Liver (tissue), 9 donors: ENCODE measurements around the gene KDM4C. TPM values are rescaled to one million over a fixed set of nuclear protein-coding genes. Genes with fewer than 3 reads are reported as not detected.

Experiments used
- DNase-seq: peaks from one replicate; pipeline ENCODE4 v3.0.0-alpha.2; 2017; ENCODE audit warnings: low spot score
- H3K27ac ChIP-seq, 2 donors: one replicate each; pipeline ENCODE4 v1.7.0; 2013; ENCODE audit warnings: inconsistent platforms in 2 of 2, low read length in 2 of 2, control low read depth in 1 of 2, low read depth in 1 of 2, mild to moderate bottlenecking in 1 of 2
- H3K27me3 ChIP-seq, 4 donors: one replicate each; pipeline versions ENCODE4 v1.6.1 to v1.7.0; 2013; ENCODE audit warnings: low read length in 3 of 4, inconsistent platforms in 1 of 4, mild to moderate bottlenecking in 1 of 4, moderate library complexity in 1 of 4; ENCODE audit not compliant: control insufficient read depth in 4 of 4, insufficient read depth in 4 of 4
- H3K36me3 ChIP-seq, 4 donors: one replicate each; pipeline versions ENCODE4 v1.6.1 to v1.7.0; 2013; ENCODE audit warnings: low read length in 3 of 4, mild to moderate bottlenecking in 3 of 4, low read depth in 1 of 4, moderate library complexity in 1 of 4; ENCODE audit not compliant: control insufficient read depth in 4 of 4, insufficient read depth in 3 of 4
- H3K4me1 ChIP-seq, 4 donors: one replicate each; pipeline versions ENCODE4 v1.6.1 to v1.7.0; 2013; ENCODE audit warnings: low read length in 3 of 4, mild to moderate bottlenecking in 3 of 4, moderate library complexity in 1 of 4; ENCODE audit not compliant: control insufficient read depth in 4 of 4, insufficient read depth in 4 of 4
- H3K4me3 ChIP-seq, 3 donors: one replicate each; pipeline versions ENCODE4 v1.6.1 to v1.7.0; 2013; ENCODE audit warnings: low read length in 3 of 3, control low read depth in 1 of 3, low read depth in 1 of 3, mild to moderate bottlenecking in 1 of 3
- H3K9ac ChIP-seq, 2 donors: one replicate each; pipeline ENCODE4 v1.7.0; 2013; ENCODE audit warnings: low read length in 2 of 2, mild to moderate bottlenecking in 2 of 2, moderate library complexity in 2 of 2, control low read depth in 1 of 2, low read depth in 1 of 2
- H3K9me3 ChIP-seq, 4 donors: one replicate each; pipeline versions ENCODE4 v1.6.1 to v1.7.0; 2013; ENCODE audit warnings: low read length in 3 of 4; ENCODE audit not compliant: control insufficient read depth in 4 of 4
- ATF3 ChIP-seq: IDR thresholded peaks from 2 replicates; pipeline ENCODE4 v1.6.1; 2016; ENCODE audit warnings: antibody characterized with exemption
- EGR1 ChIP-seq, 2 donors: IDR thresholded peaks; 2 replicates each; pipeline ENCODE4 v1.6.1; 2016 to 2018; ENCODE audit warnings: antibody characterized with exemption in 2 of 2, low read depth in 2 of 2
- FOXA1 ChIP-seq: IDR thresholded peaks from 2 replicates; pipeline ENCODE4 v1.6.1; 2016; ENCODE audit warnings: antibody characterized with exemption
- FOXA2 ChIP-seq: IDR thresholded peaks from 2 replicates; pipeline ENCODE4 v1.6.1; 2016; ENCODE audit warnings: antibody characterized with exemption
- GABPA ChIP-seq, 2 donors: IDR thresholded peaks in 1 of 2; conservative IDR thresholded peaks in 1 of 2; 2 replicates each; pipeline ENCODE4 v1.6.1; 2016; ENCODE audit warnings: antibody characterized with exemption in 2 of 2, mild to moderate bottlenecking in 1 of 2, moderate library complexity in 1 of 2
- HNF4A ChIP-seq, 2 donors: conservative IDR thresholded peaks; 2 replicates each; pipeline ENCODE4 v1.6.1; 2016; ENCODE audit warnings: antibody characterized with exemption in 2 of 2, mild to moderate bottlenecking in 2 of 2
- HNF4G ChIP-seq: IDR thresholded peaks from 2 replicates; pipeline ENCODE4 v1.6.1; 2016; ENCODE audit warnings: antibody characterized with exemption
- JUND ChIP-seq, 2 donors: IDR thresholded peaks; 2 replicates each; pipeline ENCODE4 v1.6.1; 2016; ENCODE audit warnings: antibody characterized with exemption in 2 of 2
- NR2F2 ChIP-seq: IDR thresholded peaks from 2 replicates; pipeline ENCODE4 v1.6.1; 2016; ENCODE audit warnings: antibody characterized with exemption
- RAD21 ChIP-seq, 2 donors: IDR thresholded peaks; 2 replicates each; pipeline ENCODE4 v1.6.1; 2016; ENCODE audit warnings: antibody characterized with exemption in 2 of 2, mild to moderate bottlenecking in 2 of 2
- SP1 ChIP-seq: IDR thresholded peaks from 2 replicates; pipeline ENCODE4 v1.6.1; 2018; ENCODE audit warnings: antibody characterized with exemption, mild to moderate bottlenecking
- TAF1 ChIP-seq: conservative IDR thresholded peaks from 2 replicates; pipeline ENCODE4 v1.6.1; 2016; ENCODE audit warnings: antibody characterized with exemption, mild to moderate bottlenecking
- YY1 ChIP-seq: IDR thresholded peaks from 2 replicates; pipeline ENCODE4 v1.6.1; 2016; ENCODE audit warnings: antibody characterized with exemption, mild to moderate bottlenecking
- ZBTB33 ChIP-seq: IDR thresholded peaks from 2 replicates; pipeline ENCODE4 v1.6.1; 2016; ENCODE audit warnings: antibody characterized with exemption
- WGBS: extraction: QIAGEN DNeasy Blood & Tissue Kit; methylation state at CpG from one replicate; pipeline ENCODE4 v1.1.7; 2013; 5-methylcytosine and 5-hydroxymethylcytosine counted together
- polyA plus RNA-seq, 2 donors: library from polyadenylated mRNA; stranded (reverse) in 1 of 2; unstranded in 1 of 2; fragments of 200-250 nt in 1 of 2; fragments of >200 nt in 1 of 2; fragmentation: Nextera tagmentation in 1 of 2; extraction: Ambion mirVana in 1 of 2; gene quantifications; one replicate each; pipeline versions ENCODE4 v1.2.1 to v1.2.3, GENCODE V29; 2013 to 2015
- total RNA-seq, 2 donors: library from RNA; depleted of rRNA; stranded (reverse); fragments of >200 nt; gene quantifications; one replicate each; pipeline ENCODE4 v1.2.3, GENCODE V29; 2014
- TF ChIP-seq, protein P1 (sequence below): IDR thresholded peaks from 2 replicates; pipeline ENCODE4 v1.6.1; 2016; ENCODE audit warnings: antibody characterized with exemption, mild to moderate bottlenecking
- TF ChIP-seq, protein P2 (sequence below): IDR thresholded peaks from 2 replicates; pipeline ENCODE4 v1.6.1; 2016; ENCODE audit warnings: antibody characterized with exemption
- donor health status: healthy.
- donor health status: healthy.
- donor health status: healthy.
- donor health status: healthy.
- donor health status: healthy.

The KDM4C gene
- total and polyA plus RNA-seq, 4 donors = 4.3 to 40.2 (median 24.0) TPM

GRCh38 chr9:7206221-7206758 is 448.5 kb downstream of the KDM4C start (continued):
- no peak for TF ChIP-seq GABPA (IDR thresholded peaks at IDR 0.05 in 1 of 2, conservative IDR thresholded peaks at IDR 0.05 in 1 of 2)
- no peak for TF ChIP-seq YY1

DNA sequence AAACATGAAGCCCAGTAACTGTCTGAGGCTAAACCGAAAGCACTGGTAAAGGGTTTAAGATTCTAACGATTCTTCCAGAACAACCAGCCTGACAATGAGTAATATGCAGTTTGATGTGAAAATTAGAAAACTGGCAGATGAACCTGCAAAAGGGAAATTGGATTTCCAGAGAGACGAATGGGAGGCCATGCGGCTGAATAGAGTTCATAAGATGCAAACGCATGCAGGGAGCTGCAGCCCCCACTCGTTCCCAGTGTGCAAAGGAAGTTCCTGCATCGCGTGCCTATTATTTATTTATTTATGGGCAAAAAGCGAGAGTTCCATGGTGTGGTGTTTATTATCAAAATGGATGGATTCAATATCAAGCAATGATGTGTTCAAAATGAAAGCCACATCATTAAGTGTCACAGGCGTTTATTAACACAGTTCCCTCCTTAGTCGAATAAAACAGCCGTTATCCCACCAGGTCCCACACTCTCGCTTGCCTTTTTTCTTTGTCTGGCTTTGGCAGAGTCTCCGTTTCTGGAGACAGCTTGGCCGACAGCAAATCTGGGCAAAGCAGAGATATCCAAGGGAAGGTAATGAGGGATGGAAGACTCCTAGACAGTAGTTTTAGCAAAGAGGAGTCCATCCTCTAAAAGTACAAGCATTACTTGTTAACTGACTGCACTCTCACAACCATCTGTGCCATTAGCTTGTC is 451.4 kb downstream of the KDM4C start:
- no peak overlapping the region for H3K4me3 ChIP-seq

GRCh38 chr9:7209990-7210389 is 452.2 kb downstream of the KDM4C start:
- no peaks in the 10 kb centered on the region for H3K4me1 ChIP-seq
- no peak overlapping the region for H3K4me3 ChIP-seq
- no peak overlapping the region for H3K27ac ChIP-seq
- 76% methylated on average over 3 of the region's 3 CpGs for WGBS
- H3K9me3 ChIP-seq = no peaks in the 10 kb centered on the region
- H3K9ac ChIP-seq = no peak overlapping the region
- TF ChIP-seq, protein P1, sequence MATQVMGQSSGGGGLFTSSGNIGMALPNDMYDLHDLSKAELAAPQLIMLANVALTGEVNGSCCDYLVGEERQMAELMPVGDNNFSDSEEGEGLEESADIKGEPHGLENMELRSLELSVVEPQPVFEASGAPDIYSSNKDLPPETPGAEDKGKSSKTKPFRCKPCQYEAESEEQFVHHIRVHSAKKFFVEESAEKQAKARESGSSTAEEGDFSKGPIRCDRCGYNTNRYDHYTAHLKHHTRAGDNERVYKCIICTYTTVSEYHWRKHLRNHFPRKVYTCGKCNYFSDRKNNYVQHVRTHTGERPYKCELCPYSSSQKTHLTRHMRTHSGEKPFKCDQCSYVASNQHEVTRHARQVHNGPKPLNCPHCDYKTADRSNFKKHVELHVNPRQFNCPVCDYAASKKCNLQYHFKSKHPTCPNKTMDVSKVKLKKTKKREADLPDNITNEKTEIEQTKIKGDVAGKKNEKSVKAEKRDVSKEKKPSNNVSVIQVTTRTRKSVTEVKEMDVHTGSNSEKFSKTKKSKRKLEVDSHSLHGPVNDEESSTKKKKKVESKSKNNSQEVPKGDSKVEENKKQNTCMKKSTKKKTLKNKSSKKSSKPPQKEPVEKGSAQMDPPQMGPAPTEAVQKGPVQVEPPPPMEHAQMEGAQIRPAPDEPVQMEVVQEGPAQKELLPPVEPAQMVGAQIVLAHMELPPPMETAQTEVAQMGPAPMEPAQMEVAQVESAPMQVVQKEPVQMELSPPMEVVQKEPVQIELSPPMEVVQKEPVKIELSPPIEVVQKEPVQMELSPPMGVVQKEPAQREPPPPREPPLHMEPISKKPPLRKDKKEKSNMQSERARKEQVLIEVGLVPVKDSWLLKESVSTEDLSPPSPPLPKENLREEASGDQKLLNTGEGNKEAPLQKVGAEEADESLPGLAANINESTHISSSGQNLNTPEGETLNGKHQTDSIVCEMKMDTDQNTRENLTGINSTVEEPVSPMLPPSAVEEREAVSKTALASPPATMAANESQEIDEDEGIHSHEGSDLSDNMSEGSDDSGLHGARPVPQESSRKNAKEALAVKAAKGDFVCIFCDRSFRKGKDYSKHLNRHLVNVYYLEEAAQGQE = no peak
- TF ChIP-seq JUND (IDR thresholded peaks at IDR 0.05) (no peak), NR2F2 (no peak), ATF3 (no peak), FOXA2 (no peak), RAD21 (IDR thresholded peaks at IDR 0.05) (no peak), YY1 (no peak), HNF4A (conservative IDR thresholded peaks at IDR 0.05) (no peak), FOXA1 (no peak), SP1 (no peak), GABPA (IDR thresholded peaks at IDR 0.05 in 1 of 2, conservative IDR thresholded peaks at IDR 0.05 in 1 of 2) (no peak), EGR1 (IDR thresholded peaks at IDR 0.05; ENCODE audit: low read depth in 2 of 2) (no peak), ZBTB33 (no peak), HNF4G (no peak), TAF1 (no peak)
- TF ChIP-seq, protein P2, sequence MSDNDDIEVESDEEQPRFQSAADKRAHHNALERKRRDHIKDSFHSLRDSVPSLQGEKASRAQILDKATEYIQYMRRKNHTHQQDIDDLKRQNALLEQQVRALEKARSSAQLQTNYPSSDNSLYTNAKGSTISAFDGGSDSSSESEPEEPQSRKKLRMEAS = no peak
- no peaks in the 10 kb centered on the region for H3K36me3 ChIP-seq
- no peaks in the 10 kb centered on the region for H3K27me3 ChIP-seq
- no peak for DNase-seq

More for the DNA sequence above, 451.4 kb downstream of the KDM4C start:
- H3K9me3 ChIP-seq = no peaks in the 10 kb centered on the region
- H3K4me1 ChIP-seq = no peaks in the 10 kb centered on the region
- no peak overlapping the region for H3K27ac ChIP-seq
- no peak for DNase-seq
- WGBS = 81% methylated on average over 15 of the region's 15 CpGs
- no peaks in the 10 kb centered on the region for H3K36me3 ChIP-seq
- H3K27me3 ChIP-seq = no peaks in the 10 kb centered on the region
- TF ChIP-seq, protein P2 = no peak
- no peak for TF ChIP-seq YY1
- no peak for TF ChIP-seq FOXA1
- TF ChIP-seq FOXA2 = no peak
- H3K9ac ChIP-seq = no peak overlapping the region
